ENCODE data around the gene CDC42BPA.
"Not testable (repeated sequence)": the region's sequence is repeated elsewhere in the genome, so short reads cannot be mapped to it uniquely, and the experiment has no call there.

The CDC42BPA gene

GRCh38 chr1:227124473-227124872 lies 193.8 kb downstream of the CDC42BPA start:
- Histone ChIP-seq H3K27me3 (ENCODE audit: control insufficient read depth, insufficient read depth, low read length) (no peaks in the 10 kb centered on the region), H3K36me3 (ENCODE audit: control insufficient read depth, insufficient read depth, low read length) (no peaks in the 10 kb centered on the region), H3K9me3 (ENCODE audit: control insufficient read depth, low read length) (no peaks in the 10 kb centered on the region), H3K9ac (ENCODE audit: low read length) (no peak overlapping the region), H3K4me1 (ENCODE audit: control insufficient read depth, insufficient read depth, low read length) (peaks cover 3% of the 10 kb centered on the region), H3K4me3 (ENCODE audit: low read length) (no peak overlapping the region)

- H3K27me3 ChIP-seq (ENCODE audit: control insufficient read depth, insufficient read depth, low read length), result no peaks in the 10 kb centered on the region
- no peak overlapping the region for H3K9ac ChIP-seq (ENCODE audit: low read length)
- H3K4me1 ChIP-seq (ENCODE audit: control insufficient read depth, insufficient read depth, low read length), result peaks cover 3% of the 10 kb centered on the region
- no peaks in the 10 kb centered on the region for H3K36me3 ChIP-seq (ENCODE audit: control insufficient read depth, insufficient read depth, low read length)
- H3K9me3 ChIP-seq (ENCODE audit: control insufficient read depth, low read length), result no peaks in the 10 kb centered on the region
- no peak overlapping the region for H3K4me3 ChIP-seq (ENCODE audit: low read length)
Measured at GRCh38 chr1:227120826-227121225, 197.5 kb downstream of the CDC42BPA start.

GRCh38 chr1:227112538-227112937 lies 205.8 kb downstream of the CDC42BPA start:
- H3K4me1 ChIP-seq (ENCODE audit: control insufficient read depth, insufficient read depth, low read length), result no peaks in the 10 kb centered on the region
- H3K36me3 ChIP-seq (ENCODE audit: control insufficient read depth, insufficient read depth, low read length), result no peaks in the 10 kb centered on the region
- no peaks in the 10 kb centered on the region for H3K27me3 ChIP-seq (ENCODE audit: control insufficient read depth, insufficient read depth, low read length)
- H3K9me3 ChIP-seq (ENCODE audit: control insufficient read depth, low read length), result no peaks in the 10 kb centered on the region
- H3K9ac ChIP-seq (ENCODE audit: low read length), result no peak overlapping the region
- H3K4me3 ChIP-seq (ENCODE audit: low read length), result no peak overlapping the region

- Histone ChIP-seq H3K36me3 (ENCODE audit: control insufficient read depth, insufficient read depth, low read length) (no peaks in the 10 kb centered on the region), H3K27me3 (ENCODE audit: control insufficient read depth, insufficient read depth, low read length) (no peaks in the 10 kb centered on the region), H3K9ac (ENCODE audit: low read length) (no peak overlapping the region), H3K9me3 (ENCODE audit: control insufficient read depth, low read length) (no peaks in the 10 kb centered on the region), H3K4me3 (ENCODE audit: low read length) (no peak overlapping the region), H3K4me1 (ENCODE audit: control insufficient read depth, insufficient read depth, low read length) (no peaks in the 10 kb centered on the region)
Measured at GRCh38 chr1:227111782-227112181, 206.5 kb downstream of the CDC42BPA start.

GRCh38 chr1:227105291-227105690 lies 213.0 kb downstream of the CDC42BPA start:
- not testable (repeated sequence) for H3K9ac ChIP-seq (ENCODE audit: low read length); H3K36me3 ChIP-seq (ENCODE audit: control insufficient read depth, insufficient read depth, low read length); H3K27me3 ChIP-seq (ENCODE audit: control insufficient read depth, insufficient read depth, low read length); H3K4me1 ChIP-seq (ENCODE audit: control insufficient read depth, insufficient read depth, low read length); H3K4me3 ChIP-seq (ENCODE audit: low read length); H3K9me3 ChIP-seq (ENCODE audit: control insufficient read depth, low read length)

GRCh38 chr1:227102056-227102455 lies 216.2 kb downstream of the CDC42BPA start:
- Histone ChIP-seq H3K27me3 (ENCODE audit: control insufficient read depth, insufficient read depth, low read length) (no peaks in the 10 kb centered on the region), H3K4me3 (ENCODE audit: low read length) (no peak overlapping the region), H3K9ac (ENCODE audit: low read length) (no peak overlapping the region), H3K4me1 (ENCODE audit: control insufficient read depth, insufficient read depth, low read length) (peaks cover 14% of the 10 kb centered on the region), H3K9me3 (ENCODE audit: control insufficient read depth, low read length) (no peaks in the 10 kb centered on the region), H3K36me3 (ENCODE audit: control insufficient read depth, insufficient read depth, low read length) (no peaks in the 10 kb centered on the region)

- H3K36me3 ChIP-seq (ENCODE audit: control insufficient read depth, insufficient read depth, low read length), result no peaks in the 10 kb centered on the region
- peaks cover 54% of the 10 kb centered on the region for H3K4me1 ChIP-seq (ENCODE audit: control insufficient read depth, insufficient read depth, low read length)
- no peak overlapping the region for H3K9ac ChIP-seq (ENCODE audit: low read length)
- H3K9me3 ChIP-seq (ENCODE audit: control insufficient read depth, low read length), result no peaks in the 10 kb centered on the region
- no peaks in the 10 kb centered on the region for H3K27me3 ChIP-seq (ENCODE audit: control insufficient read depth, insufficient read depth, low read length)
- no peak overlapping the region for H3K4me3 ChIP-seq (ENCODE audit: low read length)
Measured at GRCh38 chr1:227094249-227094966, 223.9 kb downstream of the CDC42BPA start.

GRCh38 chr1:227093309-227093708 lies 225.0 kb downstream of the CDC42BPA start:
- Histone ChIP-seq H3K4me1 (ENCODE audit: control insufficient read depth, insufficient read depth, low read length) (peaks cover 54% of the 10 kb centered on the region), H3K9ac (ENCODE audit: low read length) (no peak overlapping the region), H3K4me3 (ENCODE audit: low read length) (no peak overlapping the region), H3K9me3 (ENCODE audit: control insufficient read depth, low read length) (no peaks in the 10 kb centered on the region), H3K27me3 (ENCODE audit: control insufficient read depth, insufficient read depth, low read length) (no peaks in the 10 kb centered on the region), H3K36me3 (ENCODE audit: control insufficient read depth, insufficient read depth, low read length) (no peaks in the 10 kb centered on the region)

- no peaks in the 10 kb centered on the region for H3K27me3 ChIP-seq (ENCODE audit: control insufficient read depth, insufficient read depth, low read length)
- no peaks in the 10 kb centered on the region for H3K9me3 ChIP-seq (ENCODE audit: control insufficient read depth, low read length)
- no peaks in the 10 kb centered on the region for H3K36me3 ChIP-seq (ENCODE audit: control insufficient read depth, insufficient read depth, low read length)
- H3K4me1 ChIP-seq (ENCODE audit: control insufficient read depth, insufficient read depth, low read length), result peaks cover 45% of the 10 kb centered on the region
- H3K9ac ChIP-seq (ENCODE audit: low read length), result no peak overlapping the region
- H3K4me3 ChIP-seq (ENCODE audit: low read length), result no peak overlapping the region
Measured at GRCh38 chr1:227092069-227092468, 226.2 kb downstream of the CDC42BPA start.

- H3K9me3 ChIP-seq (ENCODE audit: control insufficient read depth, low read length), result no peaks in the 10 kb centered on the region
- no peaks in the 10 kb centered on the region for H3K4me1 ChIP-seq (ENCODE audit: control insufficient read depth, insufficient read depth, low read length)
- no peaks in the 10 kb centered on the region for H3K36me3 ChIP-seq (ENCODE audit: control insufficient read depth, insufficient read depth, low read length)
- H3K4me3 ChIP-seq (ENCODE audit: low read length), result no peak overlapping the region
- no peaks in the 10 kb centered on the region for H3K27me3 ChIP-seq (ENCODE audit: control insufficient read depth, insufficient read depth, low read length)
- H3K9ac ChIP-seq (ENCODE audit: low read length), result no peak overlapping the region
Measured at GRCh38 chr1:227086636-227087035, 231.7 kb downstream of the CDC42BPA start.

GRCh38 chr1:227082999-227083746 lies 235.1 kb downstream of the CDC42BPA start:
- Histone ChIP-seq H3K9me3 (ENCODE audit: control insufficient read depth, low read length) (no peaks in the 10 kb centered on the region), H3K9ac (ENCODE audit: low read length) (no peak overlapping the region), H3K4me1 (ENCODE audit: control insufficient read depth, insufficient read depth, low read length) (no peaks in the 10 kb centered on the region), H3K36me3 (ENCODE audit: control insufficient read depth, insufficient read depth, low read length) (no peaks in the 10 kb centered on the region), H3K4me3 (ENCODE audit: low read length) (no peak overlapping the region), H3K27me3 (ENCODE audit: control insufficient read depth, insufficient read depth, low read length) (no peaks in the 10 kb centered on the region)

- Histone ChIP-seq H3K4me3 (ENCODE audit: low read length) (no peak overlapping the region), H3K9me3 (ENCODE audit: control insufficient read depth, low read length) (no peaks in the 10 kb centered on the region), H3K9ac (ENCODE audit: low read length) (no peak overlapping the region), H3K27me3 (ENCODE audit: control insufficient read depth, insufficient read depth, low read length) (no peaks in the 10 kb centered on the region), H3K36me3 (ENCODE audit: control insufficient read depth, insufficient read depth, low read length) (no peaks in the 10 kb centered on the region), H3K4me1 (ENCODE audit: control insufficient read depth, insufficient read depth, low read length) (no peaks in the 10 kb centered on the region)
Measured at GRCh38 chr1:227077783-227078182, 240.5 kb downstream of the CDC42BPA start.

Measured in mucosa of stomach (tissue), 1 donor.